Astrocyte (in vitro differentiated cells and primary cell): ENCODE data around the gene DENND11.

Experiments
- EZH2 ChIP-seq: IDR thresholded peaks from 2 replicates; pipeline ENCODE4 v1.6.1; 2012; ENCODE audit warnings: mild to moderate bottlenecking, low read length, inconsistent platforms; ENCODE audit not compliant: insufficient read depth
- TF ChIP-seq, protein P1 (sequence below): IDR thresholded peaks from 2 replicates; pipeline ENCODE4 v1.5.1; 2011; ENCODE audit warnings: low read depth, mild to moderate bottlenecking, inconsistent platforms, low read length, moderate library complexity; ENCODE audit not compliant: insufficient read depth

DNA sequence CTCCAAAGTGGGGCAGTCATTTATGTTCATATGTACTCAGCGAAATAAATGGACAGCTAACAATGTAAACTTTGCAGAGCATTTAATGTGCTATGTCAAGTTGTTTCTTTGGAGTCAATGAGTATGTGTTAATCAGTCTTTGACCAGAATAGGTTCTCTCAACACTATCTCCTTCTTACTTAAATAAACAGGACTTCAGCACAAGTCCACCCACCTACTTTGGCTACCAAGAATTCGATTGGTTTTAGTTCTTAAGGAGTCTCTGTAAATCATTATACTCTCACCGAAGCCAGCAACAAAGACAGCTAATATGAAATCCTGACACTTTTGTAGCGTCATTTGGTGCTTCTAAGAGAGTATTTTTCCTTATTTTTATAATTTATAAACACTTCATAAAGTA lies 13.1 kb upstream of the DENND11 start:
- TF ChIP-seq, protein P1, sequence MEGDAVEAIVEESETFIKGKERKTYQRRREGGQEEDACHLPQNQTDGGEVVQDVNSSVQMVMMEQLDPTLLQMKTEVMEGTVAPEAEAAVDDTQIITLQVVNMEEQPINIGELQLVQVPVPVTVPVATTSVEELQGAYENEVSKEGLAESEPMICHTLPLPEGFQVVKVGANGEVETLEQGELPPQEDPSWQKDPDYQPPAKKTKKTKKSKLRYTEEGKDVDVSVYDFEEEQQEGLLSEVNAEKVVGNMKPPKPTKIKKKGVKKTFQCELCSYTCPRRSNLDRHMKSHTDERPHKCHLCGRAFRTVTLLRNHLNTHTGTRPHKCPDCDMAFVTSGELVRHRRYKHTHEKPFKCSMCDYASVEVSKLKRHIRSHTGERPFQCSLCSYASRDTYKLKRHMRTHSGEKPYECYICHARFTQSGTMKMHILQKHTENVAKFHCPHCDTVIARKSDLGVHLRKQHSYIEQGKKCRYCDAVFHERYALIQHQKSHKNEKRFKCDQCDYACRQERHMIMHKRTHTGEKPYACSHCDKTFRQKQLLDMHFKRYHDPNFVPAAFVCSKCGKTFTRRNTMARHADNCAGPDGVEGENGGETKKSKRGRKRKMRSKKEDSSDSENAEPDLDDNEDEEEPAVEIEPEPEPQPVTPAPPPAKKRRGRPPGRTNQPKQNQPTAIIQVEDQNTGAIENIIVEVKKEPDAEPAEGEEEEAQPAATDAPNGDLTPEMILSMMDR = no peak
- TF ChIP-seq EZH2 = no peak
